SIG-M5 treated with dmso at 0.1 percent for 504 hours (cell line): ENCODE results near the gene KDELR3.

Experiments used
- DNase-seq: peaks from one replicate; lab custom pipeline; 2025; ENCODE audit not compliant: unreplicated experiment; lab: John Stamatoyannopoulos, UW

KDELR3 gene

GRCh38 chr22:38467904-38468442 lies at the start of gene KDELR3:
KDELR3 (plus strand) TSS chr22:38468096; CDS start chr22:38468234, 138 bp downstream.
- no peak for DNase-seq

- DNase-seq: no peak
Measured at GRCh38 chr22:38418589-38418988, 49.3 kb upstream of the KDELR3 start.

- no peak for DNase-seq
Measured at GRCh38 chr22:38419121-38419857, 48.6 kb upstream of the KDELR3 start.

GRCh38 chr22:38419858-38420160 lies 48.1 kb upstream of the KDELR3 start:
- no peak for DNase-seq

GRCh38 chr22:38420734-38421133 lies 47.2 kb upstream of the KDELR3 start:
- DNase-seq: no peak

- DNase-seq: no peak
Measured at GRCh38 chr22:38422611-38423511, 45.0 kb upstream of the KDELR3 start.

GRCh38 chr22:38423512-38424503 lies 44.1 kb upstream of the KDELR3 start:
- peak; percentile 32 for DNase-seq

DNA sequence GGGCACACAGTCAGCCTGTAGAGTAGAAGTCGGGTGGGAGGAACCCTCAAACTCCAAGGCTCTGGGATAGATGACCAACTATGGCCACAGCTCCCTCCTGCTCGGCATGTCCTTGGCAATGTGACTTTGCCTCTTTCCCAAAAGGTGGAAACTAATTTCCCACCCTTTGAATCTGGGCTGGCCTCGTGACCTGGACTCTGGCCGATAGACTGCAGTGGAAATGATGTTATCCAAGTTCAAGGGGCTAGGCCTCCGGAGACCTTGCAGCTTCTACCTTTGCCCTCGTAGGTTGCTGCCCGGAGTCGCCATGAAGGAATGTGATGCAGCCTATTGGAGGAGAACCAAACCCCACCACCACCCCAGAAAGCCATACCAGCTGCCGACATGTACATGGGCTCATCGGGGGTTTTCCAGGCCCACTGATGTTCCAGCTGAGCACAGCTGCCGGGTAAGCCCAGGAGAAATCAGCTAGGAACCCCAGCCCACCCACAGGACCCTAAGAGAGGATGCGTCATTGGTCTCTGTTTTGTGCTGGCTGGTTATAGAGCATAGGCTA lies 43.3 kb upstream of the KDELR3 start:
- no peak for DNase-seq

DNA sequence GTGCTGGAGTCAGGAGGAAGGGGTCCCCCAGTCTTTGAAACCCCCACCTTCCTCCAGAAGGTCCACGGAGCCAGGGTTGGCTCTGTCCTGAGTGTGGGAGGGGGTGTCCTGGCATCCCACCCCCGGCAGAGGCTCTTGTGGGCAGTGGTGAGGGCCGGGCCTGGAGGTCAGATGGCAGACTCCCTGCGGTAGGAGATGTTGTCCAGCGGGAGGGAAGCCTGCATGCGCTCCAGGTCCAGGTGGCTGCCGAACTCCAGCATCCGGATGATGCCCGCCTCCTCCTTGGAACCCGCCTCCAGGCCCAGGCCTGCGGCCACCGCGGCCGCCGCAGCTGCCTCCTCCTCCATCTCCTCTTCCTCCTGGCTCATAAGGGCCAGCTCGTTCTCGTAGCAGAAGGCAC lies 41.3 kb upstream of the KDELR3 start:
- no peak for DNase-seq

DNA sequence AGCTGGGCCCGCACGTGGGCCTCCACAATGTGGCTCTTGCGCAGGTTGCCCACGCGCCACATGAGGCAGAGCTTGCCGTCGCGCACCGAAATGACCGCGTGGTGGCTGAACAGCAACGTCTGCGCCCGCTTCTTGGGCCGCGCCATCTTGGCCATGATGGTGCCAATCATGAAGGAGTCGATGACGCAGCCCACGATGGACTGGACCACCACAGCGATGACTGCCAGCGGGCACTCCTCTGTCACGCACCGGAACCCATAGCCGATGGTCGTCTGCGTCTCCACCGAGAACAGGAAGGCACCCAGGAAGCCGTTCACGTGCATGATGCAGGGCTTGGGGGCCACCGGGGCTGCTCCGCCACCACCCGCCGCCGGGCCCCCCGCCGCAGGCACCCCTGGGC lies 40.4 kb upstream of the KDELR3 start:
- no peak for DNase-seq

DNA sequence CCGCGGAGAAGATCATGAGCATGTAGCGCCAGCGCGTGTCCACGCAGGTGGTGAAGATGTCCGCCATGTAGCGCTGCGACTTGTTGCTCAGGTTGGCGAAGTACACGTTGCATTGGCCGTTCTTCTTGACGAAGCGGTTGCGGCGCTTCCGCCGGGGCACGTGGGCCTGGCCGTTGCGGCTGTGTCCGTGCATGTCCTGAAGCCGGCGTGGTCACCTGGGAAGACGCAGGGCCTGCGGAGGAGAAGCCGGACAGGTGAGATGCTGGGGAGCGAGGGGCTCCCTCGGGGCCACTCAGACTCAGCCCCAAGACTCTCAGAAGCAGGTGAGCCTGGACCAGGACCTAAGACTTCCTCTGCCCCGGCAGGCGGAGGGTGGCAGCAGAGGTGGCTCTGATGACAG lies 40.0 kb upstream of the KDELR3 start:
- DNase-seq: no peak

DNA sequence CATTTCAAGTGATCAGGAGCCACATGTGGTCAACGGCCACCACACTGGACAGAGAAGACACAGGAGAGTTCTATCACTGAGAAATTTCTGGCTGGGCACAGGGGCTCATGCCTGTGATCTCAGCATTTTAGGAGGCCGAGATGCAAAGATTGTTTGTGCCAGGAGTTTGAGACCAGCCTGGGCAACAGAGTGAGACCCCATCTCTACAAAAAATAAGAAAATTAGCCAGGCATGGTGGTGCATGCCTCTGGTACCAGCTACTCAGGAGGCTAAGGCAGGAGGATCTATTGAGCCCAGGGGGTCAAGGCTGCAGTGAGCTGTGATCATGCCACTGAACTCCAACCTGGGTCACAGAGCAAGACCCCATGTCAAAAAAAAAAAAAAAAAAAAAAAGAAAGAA lies 39.2 kb upstream of the KDELR3 start:
- no peak for DNase-seq

- no peak for DNase-seq
Measured at GRCh38 chr22:38429499-38430068, 38.3 kb upstream of the KDELR3 start.

DNA sequence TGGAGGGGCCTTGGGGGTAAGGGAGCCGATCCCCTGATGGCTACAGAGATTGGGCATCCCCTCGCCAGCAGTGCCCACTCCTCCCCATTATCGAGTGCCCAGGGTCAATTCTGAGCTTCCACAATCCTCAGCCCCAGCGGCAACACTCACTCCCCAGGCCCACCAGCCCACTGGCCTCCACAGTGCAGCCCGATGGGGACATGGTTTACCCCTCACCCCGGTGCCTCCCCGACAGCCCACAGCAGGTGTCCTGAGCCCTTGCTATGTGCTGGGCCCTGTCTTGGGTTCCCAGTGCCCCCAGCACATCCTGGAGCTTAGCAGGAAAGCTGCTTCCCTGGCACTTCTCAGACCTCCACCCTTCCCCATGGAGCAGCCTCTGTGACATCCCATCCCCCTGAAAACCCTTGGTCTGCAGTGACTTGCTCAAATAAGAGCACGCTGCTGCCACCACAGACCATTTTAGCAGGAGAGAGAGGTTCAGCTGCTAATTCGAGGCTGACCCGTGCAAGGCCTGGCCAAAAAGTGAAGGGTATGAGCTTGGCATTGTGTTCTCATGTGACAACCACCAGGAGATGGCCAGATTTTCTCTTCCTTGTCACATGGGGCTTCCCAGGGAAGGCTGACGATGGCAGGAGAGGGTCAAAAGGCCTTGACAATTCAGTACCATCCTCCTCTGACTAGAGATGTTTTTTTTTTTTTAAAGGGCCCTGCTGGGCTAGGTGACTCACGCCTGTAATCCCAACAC lies 36.5 kb upstream of the KDELR3 start:
- no peak for DNase-seq

GRCh38 chr22:38432264-38432663 lies 35.6 kb upstream of the KDELR3 start:
- DNase-seq: no peak

- DNase-seq: no peak
Measured at GRCh38 chr22:38433871-38434270, 34.0 kb upstream of the KDELR3 start.

- no peak for DNase-seq
Measured at GRCh38 chr22:38435010-38435409, 32.9 kb upstream of the KDELR3 start.

GRCh38 chr22:38435965-38436364 lies 31.9 kb upstream of the KDELR3 start:
- DNase-seq: no peak

DNA sequence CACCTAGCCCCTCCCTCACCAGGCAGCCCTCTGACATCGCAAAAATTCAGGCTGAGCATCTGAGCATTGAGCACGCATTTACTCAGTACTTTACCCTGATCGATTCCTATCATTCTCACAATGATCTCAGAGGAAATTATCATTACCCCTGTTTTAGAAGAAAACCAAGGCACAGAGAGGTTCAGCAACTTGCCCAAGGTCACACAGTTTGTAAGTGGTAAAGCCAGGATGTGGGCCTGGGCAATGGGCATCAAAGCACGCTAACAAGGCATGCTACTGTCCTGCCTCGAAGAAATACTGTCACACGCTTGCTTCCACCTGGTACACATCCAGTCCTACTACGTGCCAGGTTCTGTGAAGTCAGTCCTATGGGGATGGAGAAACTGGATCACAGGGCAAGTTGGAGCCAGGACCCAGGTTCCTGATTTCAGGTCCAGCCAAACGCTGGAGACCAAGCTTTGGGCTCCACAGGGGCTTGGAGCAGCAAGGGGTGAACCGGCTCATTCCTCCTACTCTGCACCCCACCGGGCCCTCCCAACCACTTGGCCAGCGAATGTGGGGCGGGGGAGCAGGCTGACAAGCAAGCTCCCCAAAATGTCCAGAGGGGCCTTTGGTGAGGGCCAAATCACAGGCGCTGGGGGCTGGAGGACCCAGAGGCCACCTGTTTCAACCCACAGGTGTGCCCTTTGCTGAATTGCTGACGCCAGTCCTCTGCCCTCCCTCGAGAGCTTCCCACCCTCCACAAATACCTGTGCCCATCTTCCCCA lies 31.1 kb upstream of the KDELR3 start:
- DNase-seq: no peak
